ENCODE data around the gene CPVL. TPM values are rescaled to one million over a fixed set of nuclear protein-coding genes. Genes with fewer than 3 reads are reported as not detected.

Gene CPVL
- total RNA-seq, 1 experiment from 2014 or later, result 26.9 TPM

DNA sequence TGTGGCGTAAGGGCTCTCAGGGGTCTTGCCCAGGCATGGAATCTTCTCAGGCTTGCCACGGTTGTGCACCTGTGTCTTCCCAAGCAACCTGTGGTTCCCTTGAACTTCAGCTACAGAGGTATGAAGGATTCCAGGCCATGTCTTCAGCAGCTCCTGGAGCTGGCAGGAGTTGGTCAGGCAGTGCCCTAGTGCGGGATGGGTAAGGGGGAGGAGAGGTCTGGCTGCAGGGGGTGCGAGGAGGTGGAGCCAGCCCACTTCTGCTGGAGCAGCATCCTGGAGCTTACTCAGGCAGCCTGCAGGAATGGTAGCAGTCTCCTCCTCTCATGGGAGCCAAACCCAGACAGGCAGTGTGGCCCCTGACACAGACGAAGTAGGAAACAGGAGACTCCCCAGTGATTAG lies 184.4 kb downstream of the CPVL start:
- Histone ChIP-seq H3K4me2 (ENCODE audit: insufficient read depth, insufficient read length, low read length) (no peak overlapping the region), H3K23me2 (ENCODE audit: insufficient read length, low read depth, low read length, poor library complexity, severe bottlenecking) (peaks cover 20% of the 10 kb centered on the region), H3K4ac (ENCODE audit: low read depth, low read length) (no peak overlapping the region), H3K9me3 (ENCODE audit: control insufficient read depth, low read depth, low read length) (no peaks in the 10 kb centered on the region), H3K27ac (ENCODE audit: insufficient read length, low read depth, low read length) (no peak overlapping the region), H2AK5ac (ENCODE audit: insufficient read length, low read length) (no peak overlapping the region), H3K79me1 (ENCODE audit: insufficient read depth, low read depth, low read length, poor library complexity, severe bottlenecking) (no peaks in the 10 kb centered on the region), H3K4me1 (ENCODE audit: insufficient read depth, low read length) (peaks cover 8% of the 10 kb centered on the region; the same call in 1 of the 2 replicates), H2BK5ac (ENCODE audit: insufficient read length, low read length) (no peak overlapping the region), H2BK20ac (ENCODE audit: low read depth, low read length, poor library complexity, severe bottlenecking) (no peak overlapping the region), H3K79me2 (ENCODE audit: insufficient read depth, low read length) (no peaks in the 10 kb centered on the region), H3K14ac (ENCODE audit: insufficient read depth, low read length) (no peak overlapping the region), H2BK12ac (ENCODE audit: insufficient read length, low read depth, low read length) (no peak overlapping the region), H3K23ac (ENCODE audit: insufficient read length, low read depth, low read length) (no peak overlapping the region), H3K9ac (ENCODE audit: extremely low read depth, insufficient read length, low read length) (no peak overlapping the region), H3T11ph (ENCODE audit: low read length) (no peak overlapping the region), H2AFZ (ENCODE audit: low read length) (no peak overlapping the region), H2BK120ac (ENCODE audit: low read depth, low read length, poor library complexity, severe bottlenecking) (no peak overlapping the region), H4K20me1 (ENCODE audit: control insufficient read depth, insufficient read depth, insufficient read length) (no peaks in the 10 kb centered on the region), H3K27me3 (ENCODE audit: insufficient read depth, low read length) (peaks cover 10% of the 10 kb centered on the region; the same call in 1 of the 2 replicates), H2BK15ac (ENCODE audit: low read depth, low read length) (no peak overlapping the region), H3K18ac (ENCODE audit: insufficient read length, low read depth, low read length) (no peak overlapping the region), H3K56ac (ENCODE audit: insufficient read length, low read depth, low read length) (no peak overlapping the region), H4K8ac (replicated peaks; ENCODE audit: insufficient read length, low read depth, low read length) (no peak overlapping the region), H4K5ac (ENCODE audit: insufficient read length, low read depth, low read length) (no peak overlapping the region), H4K91ac (ENCODE audit: insufficient read length, low read depth, low read length) (no peak overlapping the region)
- Mint-ChIP-seq H3K9me3 (no peaks in the 10 kb centered on the region), H3K4me3 (peak overlapping the region in 1 of 2 experiments; percentile 35; a peak in 2 of 5 replicates), H3K27me3 (ENCODE audit: low read depth) (peaks cover 54% of the 10 kb centered on the region), H3K27ac (0 out of 7 replicates have a peak overlapping the region, but pooled peaks of 1 of the 3 experiments have one; percentile 22), H3K4me1 (peaks cover 25 to 29% of the 10 kb centered on the region in 2 experiments), H3K36me3 (ENCODE audit: insufficient read depth in 1 of 3, low read depth in 3 of 3) (peaks cover 0 to 2% (median 0%) of the 10 kb centered on the region in 3 experiments; a peak in 1 of 7 replicates)
- TF ChIP-seq, protein P1, sequence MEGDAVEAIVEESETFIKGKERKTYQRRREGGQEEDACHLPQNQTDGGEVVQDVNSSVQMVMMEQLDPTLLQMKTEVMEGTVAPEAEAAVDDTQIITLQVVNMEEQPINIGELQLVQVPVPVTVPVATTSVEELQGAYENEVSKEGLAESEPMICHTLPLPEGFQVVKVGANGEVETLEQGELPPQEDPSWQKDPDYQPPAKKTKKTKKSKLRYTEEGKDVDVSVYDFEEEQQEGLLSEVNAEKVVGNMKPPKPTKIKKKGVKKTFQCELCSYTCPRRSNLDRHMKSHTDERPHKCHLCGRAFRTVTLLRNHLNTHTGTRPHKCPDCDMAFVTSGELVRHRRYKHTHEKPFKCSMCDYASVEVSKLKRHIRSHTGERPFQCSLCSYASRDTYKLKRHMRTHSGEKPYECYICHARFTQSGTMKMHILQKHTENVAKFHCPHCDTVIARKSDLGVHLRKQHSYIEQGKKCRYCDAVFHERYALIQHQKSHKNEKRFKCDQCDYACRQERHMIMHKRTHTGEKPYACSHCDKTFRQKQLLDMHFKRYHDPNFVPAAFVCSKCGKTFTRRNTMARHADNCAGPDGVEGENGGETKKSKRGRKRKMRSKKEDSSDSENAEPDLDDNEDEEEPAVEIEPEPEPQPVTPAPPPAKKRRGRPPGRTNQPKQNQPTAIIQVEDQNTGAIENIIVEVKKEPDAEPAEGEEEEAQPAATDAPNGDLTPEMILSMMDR (conservative IDR thresholded peaks at IDR 0.05), result no peak
- peak; percentile 78 for DNase-seq
- no CpG with 5 or more reads among the region's 5 CpGs for WGBS (ENCODE audit: extremely low coverage, insufficient read length, low lambda C conversion rate)

Data from H9 (cell line).